HEK293 (cell line): ENCODE data around the gene AGBL2.

Experiments used
- ATF2 ChIP-seq: fragments of 450-650 bp; formaldehyde crosslinking; IDR thresholded peaks from 2 replicates; pipeline ENCODE4 v1.5.1; 2016; ENCODE audit warnings: missing biosample characterization, missing genetic modification characterization, low read depth
- KLF16 ChIP-seq: fragments of 450-650 bp; formaldehyde crosslinking; IDR thresholded peaks from 2 replicates; pipeline ENCODE4 v1.5.1; 2017; ENCODE audit warnings: missing biosample characterization, missing genetic modification characterization
- PRDM1 ChIP-seq: fragments of 450-650 bp; formaldehyde crosslinking; IDR thresholded peaks from 2 replicates; pipeline ENCODE4; 2016; ENCODE audit warnings: missing biosample characterization, missing genetic modification characterization
- PRDM6 ChIP-seq: fragments of 450-650 bp; formaldehyde crosslinking; IDR thresholded peaks from 2 replicates; pipeline ENCODE4 v1.5.1; 2017; ENCODE audit warnings: missing biosample characterization, missing genetic modification characterization
- SCRT2 ChIP-seq: fragments of 450-650 bp; formaldehyde crosslinking; IDR thresholded peaks from 2 replicates; pipeline ENCODE4 v1.5.1; 2016; ENCODE audit warnings: missing biosample characterization, missing genetic modification characterization
- SETDB1 ChIP-seq: IDR thresholded peaks from one replicate; pipeline ENCODE4 v1.6.1; 2017; ENCODE audit warnings: mild to moderate bottlenecking, low read length, moderate library complexity, mixed read lengths; ENCODE audit not compliant: insufficient read length
- SP2 ChIP-seq: fragments of 450-650 bp; formaldehyde crosslinking; IDR thresholded peaks from 2 replicates; pipeline ENCODE4 v1.5.1; 2016; ENCODE audit warnings: missing biosample characterization, missing genetic modification characterization
- ZBTB6 ChIP-seq: fragments of 450-650 bp; formaldehyde crosslinking; IDR thresholded peaks from 2 replicates; pipeline ENCODE4 v1.5.1; 2017; ENCODE audit warnings: missing biosample characterization, missing genetic modification characterization
- ZFP69B ChIP-seq: fragments of 450-650 bp; formaldehyde crosslinking; IDR thresholded peaks from 2 replicates; pipeline ENCODE4 v1.5.1; 2016; ENCODE audit warnings: missing biosample characterization, missing genetic modification characterization
- ZIC2 ChIP-seq: fragments of 450-650 bp; formaldehyde crosslinking; IDR thresholded peaks from 2 replicates; pipeline ENCODE4 v1.5.1; 2016; ENCODE audit warnings: missing biosample characterization, missing genetic modification characterization
- ZNF138 ChIP-seq: fragments of 450-650 bp; formaldehyde crosslinking; IDR thresholded peaks from 2 replicates; pipeline ENCODE4 v1.5.1; 2016; ENCODE audit warnings: missing biosample characterization, missing genetic modification characterization, borderline replicate concordance
- ZNF18 ChIP-seq: fragments of 450-650 bp; formaldehyde crosslinking; IDR thresholded peaks from 2 replicates; pipeline ENCODE4 v1.5.1; 2016; ENCODE audit warnings: missing biosample characterization, missing genetic modification characterization
- ZNF202 ChIP-seq: fragments of 450-650 bp; formaldehyde crosslinking; IDR thresholded peaks from 2 replicates; pipeline ENCODE4 v1.5.1; 2016; ENCODE audit warnings: missing biosample characterization, missing genetic modification characterization, borderline replicate concordance
- ZNF24 ChIP-seq: fragments of 450-650 bp; formaldehyde crosslinking; IDR thresholded peaks from 2 replicates; pipeline ENCODE4 v1.5.1; 2016; ENCODE audit warnings: missing biosample characterization, missing genetic modification characterization
- ZNF350 ChIP-seq: fragments of 450-650 bp; formaldehyde crosslinking; IDR thresholded peaks from 2 replicates; pipeline ENCODE4 v1.5.0; 2017; ENCODE audit warnings: missing biosample characterization, mild to moderate bottlenecking, missing genetic modification characterization
- ZNF366 ChIP-seq: fragments of 450-650 bp; formaldehyde crosslinking; conservative IDR thresholded peaks from 2 replicates; pipeline ENCODE4 v1.5.1; 2016; ENCODE audit warnings: missing biosample characterization, missing genetic modification characterization
- ZNF423 ChIP-seq: fragments of 450-650 bp; formaldehyde crosslinking; IDR thresholded peaks from 2 replicates; pipeline ENCODE4 v1.5.1; 2016; ENCODE audit warnings: missing biosample characterization, missing genetic modification characterization
- ZNF596 ChIP-seq: fragments of 450-650 bp; IDR thresholded peaks from 2 replicates; pipeline ENCODE4 v1.5.0; 2018; ENCODE audit warnings: missing biosample characterization, mild to moderate bottlenecking, missing genetic modification characterization, moderate library complexity
- ZNF624 ChIP-seq: fragments of 450-650 bp; formaldehyde crosslinking; IDR thresholded peaks from 2 replicates; pipeline ENCODE4 v1.5.1; 2017; ENCODE audit warnings: missing biosample characterization, missing genetic modification characterization
- ZNF645 ChIP-seq: fragments of 450-650 bp; formaldehyde crosslinking; IDR thresholded peaks from 2 replicates; pipeline ENCODE4; 2016; ENCODE audit warnings: missing biosample characterization, missing genetic modification characterization
- ZSCAN16 ChIP-seq: fragments of 450-650 bp; formaldehyde crosslinking; IDR thresholded peaks from 2 replicates; pipeline ENCODE4 v1.5.1; 2016; ENCODE audit warnings: missing biosample characterization, missing genetic modification characterization
- ZSCAN18 ChIP-seq: fragments of 450-650 bp; formaldehyde crosslinking; IDR thresholded peaks from 2 replicates; pipeline ENCODE4 v1.5.1; 2016; ENCODE audit warnings: missing biosample characterization, missing genetic modification characterization
- TF ChIP-seq, protein P1 (sequence below): fragments of 450-650 bp; formaldehyde crosslinking; IDR thresholded peaks from 2 replicates; pipeline ENCODE4 v1.5.1; 2016; ENCODE audit warnings: missing biosample characterization, missing genetic modification characterization
- TF ChIP-seq, protein P2 (sequence below): fragments of 450-650 bp; formaldehyde crosslinking; IDR thresholded peaks from 2 replicates; pipeline ENCODE4 v1.5.1; 2016; ENCODE audit warnings: missing biosample characterization, missing genetic modification characterization
- TF ChIP-seq, protein P3 (sequence below): fragments of 450-650 bp; formaldehyde crosslinking; IDR thresholded peaks from 2 replicates; pipeline ENCODE4 v1.5.1; 2017; ENCODE audit warnings: missing biosample characterization, missing genetic modification characterization

AGBL2 gene

DNA sequence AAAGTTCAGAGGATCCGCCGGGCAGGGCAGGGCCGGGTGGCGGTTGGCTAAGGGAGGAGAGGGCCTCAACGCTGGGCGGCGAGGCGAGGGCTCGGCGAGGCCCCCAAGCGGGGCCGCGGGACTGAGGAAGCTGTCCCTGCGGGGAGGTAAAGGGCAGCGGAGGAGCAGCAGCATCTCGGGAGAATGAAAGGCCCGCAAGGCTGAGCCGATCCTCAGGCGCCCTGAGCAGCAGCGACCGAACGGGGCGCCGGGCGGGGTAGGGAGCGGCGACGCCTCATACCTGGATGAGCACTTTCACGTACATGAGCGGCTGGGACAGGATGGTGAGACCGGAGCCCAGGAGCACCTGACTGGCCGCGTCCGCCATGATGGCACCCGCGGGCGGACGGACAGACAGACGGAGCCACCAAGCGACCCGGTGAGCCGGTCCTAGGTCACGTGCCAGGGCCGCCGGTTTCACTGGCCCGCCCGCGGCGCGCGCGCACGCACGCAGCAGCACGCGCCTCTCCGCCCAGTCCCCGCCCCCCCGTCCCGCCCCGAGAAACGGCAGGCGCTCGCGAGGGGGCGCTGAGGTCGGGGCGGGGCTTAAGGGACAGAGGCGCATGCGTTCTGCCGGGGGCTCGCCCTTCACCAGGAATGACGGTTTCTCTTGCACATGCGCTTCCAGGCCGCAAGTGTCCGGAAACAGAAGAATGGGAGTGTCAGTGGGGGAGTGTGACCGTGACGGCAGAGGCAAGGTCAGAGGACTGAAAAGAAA, 72.9 kb downstream of the AGBL2 start, which contains the start of gene MTCH2 (continued):
- TF ChIP-seq, protein P1, sequence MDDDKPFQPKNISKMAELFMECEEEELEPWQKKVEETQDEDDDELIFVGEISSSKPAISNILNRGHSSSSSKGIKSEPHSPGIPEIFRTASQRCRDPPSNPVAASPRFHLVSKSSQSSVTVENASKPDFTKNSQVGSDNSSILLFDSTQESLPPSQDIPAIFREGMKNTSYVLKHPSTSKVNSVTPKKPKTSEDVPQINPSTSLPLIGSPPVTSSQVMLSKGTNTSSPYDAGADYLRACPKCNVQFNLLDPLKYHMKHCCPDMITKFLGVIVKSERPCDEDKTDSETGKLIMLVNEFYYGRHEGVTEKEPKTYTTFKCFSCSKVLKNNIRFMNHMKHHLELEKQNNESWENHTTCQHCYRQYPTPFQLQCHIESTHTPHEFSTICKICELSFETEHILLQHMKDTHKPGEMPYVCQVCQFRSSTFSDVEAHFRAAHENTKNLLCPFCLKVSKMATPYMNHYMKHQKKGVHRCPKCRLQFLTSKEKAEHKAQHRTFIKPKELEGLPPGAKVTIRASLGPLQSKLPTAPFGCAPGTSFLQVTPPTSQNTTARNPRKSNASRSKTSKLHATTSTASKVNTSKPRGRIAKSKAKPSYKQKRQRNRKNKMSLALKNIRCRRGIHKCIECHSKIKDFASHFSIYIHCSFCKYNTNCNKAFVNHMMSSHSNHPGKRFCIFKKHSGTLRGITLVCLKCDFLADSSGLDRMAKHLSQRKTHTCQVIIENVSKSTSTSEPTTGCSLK (tag by site-specific recombination), result no peak
- no peak for TF ChIP-seq ZSCAN16 (tag by site-specific recombination)
- TF ChIP-seq ZSCAN18, result no peak
- TF ChIP-seq ZNF350 (tag by site-specific recombination), result no peak
- peak; percentile 29; the same call in 1 of the 2 replicates for TF ChIP-seq ZNF596 (tag by site-specific recombination)
- no peak for TF ChIP-seq SETDB1
- TF ChIP-seq ZBTB6 (tag by site-specific recombination), result no peak
- no peak for TF ChIP-seq ZNF624 (tag by site-specific recombination)
- peak; percentile 67 for TF ChIP-seq SP2 (tag by site-specific recombination)
- peak; percentile 63 for TF ChIP-seq ZIC2 (tag by site-specific recombination)
- peak; percentile 66; the same call in 1 of the 2 replicates for TF ChIP-seq KLF16 (tag by site-specific recombination)
- no peak for TF ChIP-seq ZNF138
- no peak for TF ChIP-seq ZNF366 (tag by site-specific recombination)
- peak; percentile 8; the same call in 1 of the 2 replicates for TF ChIP-seq PRDM1
- TF ChIP-seq ZNF18 (tag by site-specific recombination), result no peak
- no peak for TF ChIP-seq SCRT2 (tag by site-specific recombination)
- no peak for TF ChIP-seq ZNF24 (tag by site-specific recombination)
- peak; percentile 60 for TF ChIP-seq ZFP69B (tag by site-specific recombination)
- peak; percentile 75; the same call in 1 of the 2 replicates for TF ChIP-seq ZNF423 (tag by site-specific recombination)
- TF ChIP-seq PRDM6, result no peak
- TF ChIP-seq ZNF202, result no peak
- TF ChIP-seq, protein P2, sequence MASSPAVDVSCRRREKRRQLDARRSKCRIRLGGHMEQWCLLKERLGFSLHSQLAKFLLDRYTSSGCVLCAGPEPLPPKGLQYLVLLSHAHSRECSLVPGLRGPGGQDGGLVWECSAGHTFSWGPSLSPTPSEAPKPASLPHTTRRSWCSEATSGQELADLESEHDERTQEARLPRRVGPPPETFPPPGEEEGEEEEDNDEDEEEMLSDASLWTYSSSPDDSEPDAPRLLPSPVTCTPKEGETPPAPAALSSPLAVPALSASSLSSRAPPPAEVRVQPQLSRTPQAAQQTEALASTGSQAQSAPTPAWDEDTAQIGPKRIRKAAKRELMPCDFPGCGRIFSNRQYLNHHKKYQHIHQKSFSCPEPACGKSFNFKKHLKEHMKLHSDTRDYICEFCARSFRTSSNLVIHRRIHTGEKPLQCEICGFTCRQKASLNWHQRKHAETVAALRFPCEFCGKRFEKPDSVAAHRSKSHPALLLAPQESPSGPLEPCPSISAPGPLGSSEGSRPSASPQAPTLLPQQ (tag by site-specific recombination), result peak; percentile 73; the same call in 1 of the 2 replicates
- TF ChIP-seq ATF2, result no peak
- TF ChIP-seq, protein P3, sequence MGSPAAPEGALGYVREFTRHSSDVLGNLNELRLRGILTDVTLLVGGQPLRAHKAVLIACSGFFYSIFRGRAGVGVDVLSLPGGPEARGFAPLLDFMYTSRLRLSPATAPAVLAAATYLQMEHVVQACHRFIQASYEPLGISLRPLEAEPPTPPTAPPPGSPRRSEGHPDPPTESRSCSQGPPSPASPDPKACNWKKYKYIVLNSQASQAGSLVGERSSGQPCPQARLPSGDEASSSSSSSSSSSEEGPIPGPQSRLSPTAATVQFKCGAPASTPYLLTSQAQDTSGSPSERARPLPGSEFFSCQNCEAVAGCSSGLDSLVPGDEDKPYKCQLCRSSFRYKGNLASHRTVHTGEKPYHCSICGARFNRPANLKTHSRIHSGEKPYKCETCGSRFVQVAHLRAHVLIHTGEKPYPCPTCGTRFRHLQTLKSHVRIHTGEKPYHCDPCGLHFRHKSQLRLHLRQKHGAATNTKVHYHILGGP (tag by site-specific recombination), result no peak
- no peak for TF ChIP-seq ZNF645
